Measurements from ENCODE around the gene PHETA2. TPM values are rescaled to one million over a fixed set of nuclear protein-coding genes. Genes with fewer than 3 reads are reported as not detected.
A peak's percentile ranks its signal among the peaks of the same experiment; 100 is the strongest.

PHETA2 gene
- total RNA-seq (2014; rRNA removed) = 0.04 TPM in 1 of 2 replicates, not detected in the other
- Bru-seq, nascent RNA = percentile 17 among the genes with signal in this experiment
- percentile 26 among the genes with signal in this experiment for BruChase-seq, experiment 1, labeled RNA remaining after a 6-hour chase
- BruChase-seq, experiment 2, labeled RNA remaining after a 2-hour chase = percentile 35 among the genes with signal in this experiment
- long read RNA-seq = 0 reads

- Histone ChIP-seq H3K4me3 (ENCODE audit: low read length) (no peak within 1 kb of the TSS), H3K27me3 (ENCODE audit: low read length) (no peaks in the 10 kb centered on the region), H3K9me2 (replicated peaks; ENCODE audit: low read length) (no peaks in the 10 kb centered on the region), H2AFZ (ENCODE audit: low read length) (no peak within 1 kb of the TSS), H3K36me3 (ENCODE audit: low read depth, low read length) (no peaks in the 10 kb centered on the region), H3K4me1 (ENCODE audit: insufficient read depth, low read length) (peaks cover 18% of the 10 kb centered on the region), H3F3A (ENCODE audit: low read length, unreplicated experiment) (no peaks in the 10 kb centered on the region), H3K9ac (ENCODE audit: low read length) (no peak within 1 kb of the TSS), H3K9me3 (ENCODE audit: low read length) (no peaks in the 10 kb centered on the region), H3K27ac (ENCODE audit: low read length) (no peak within 1 kb of the TSS), H3K79me2 (ENCODE audit: low read length) (peaks cover 7% of the 10 kb centered on the region; the same call in 1 of the 2 replicates), H3K4me2 (ENCODE audit: low read length) (no peak within 1 kb of the TSS), H4K20me1 (ENCODE audit: low read length) (no peaks in the 10 kb centered on the region)
- no peak for DNase-seq
- ChIA-PET CTCF (no interaction called here), POLR2A (ENCODE audit: unreplicated experiment) (no interaction called here)
- TF ChIP-seq EZH2phosphoT487 (IDR thresholded peaks at IDR 0.05; ENCODE audit: borderline replicate concordance, low read length) = no peak
- TF ChIP-seq EZH2 (IDR thresholded peaks at IDR 0.05; ENCODE audit: low read length, unreplicated experiment) = no peak
- TF ChIP-seq CTCF (conservative IDR thresholded peaks at IDR 0.05; ENCODE audit: low read depth, low read length) = no peak
- intact Hi-C loops (cut with micrococcal nuclease) = no loop called here
- no TSS peak for BruUV-seq (replicated peaks)
- no peak for ATAC-seq
These were observed at the start of gene PHETA2 for GRCh38 chr22:42074132-42074811. Gene PHETA2, plus strand, starts transcription at chr22:42074248. Its CDS starts 3,046 bp downstream, at chr22:42077294.

GRCh38 chr22:42025421-42025820 is 48.6 kb upstream of the PHETA2 start:
- Histone ChIP-seq H3K27me3 (ENCODE audit: low read length) (no peaks in the 10 kb centered on the region), H3K36me3 (ENCODE audit: low read depth, low read length) (no peaks in the 10 kb centered on the region), H3K9ac (ENCODE audit: low read length) (no peak overlapping the region), H3K9me2 (replicated peaks; ENCODE audit: low read length) (no peaks in the 10 kb centered on the region), H3F3A (ENCODE audit: low read length, unreplicated experiment) (no peaks in the 10 kb centered on the region), H2AFZ (ENCODE audit: low read length) (no peak overlapping the region), H3K4me2 (ENCODE audit: low read length) (no peak overlapping the region), H3K79me2 (ENCODE audit: low read length) (no peaks in the 10 kb centered on the region), H3K4me3 (ENCODE audit: low read length) (no peak overlapping the region), H4K20me1 (ENCODE audit: low read length) (no peaks in the 10 kb centered on the region), H3K4me1 (ENCODE audit: insufficient read depth, low read length) (peaks cover 10% of the 10 kb centered on the region), H3K9me3 (ENCODE audit: low read length) (no peaks in the 10 kb centered on the region), H3K27ac (ENCODE audit: low read length) (no peak overlapping the region)
- intact Hi-C loops (cut with micrococcal nuclease) = no loop called here
- TF ChIP-seq EZH2 (IDR thresholded peaks at IDR 0.05; ENCODE audit: low read length, unreplicated experiment) = no peak
- BruUV-seq (replicated peaks) = no TSS peak
- DNase-seq (no peak), ATAC-seq (no peak)
- CTCF ChIA-PET = no interaction called here
- POLR2A ChIA-PET (ENCODE audit: unreplicated experiment) = no interaction called here

- ChIA-PET CTCF (no interaction called here), POLR2A (ENCODE audit: unreplicated experiment) (no interaction called here)
- Histone ChIP-seq H3K27me3 (ENCODE audit: low read length) (no peaks in the 10 kb centered on the region), H3K9me2 (replicated peaks; ENCODE audit: low read length) (no peaks in the 10 kb centered on the region), H3K79me2 (ENCODE audit: low read length) (no peaks in the 10 kb centered on the region), H3K4me1 (ENCODE audit: insufficient read depth, low read length) (peaks cover 10% of the 10 kb centered on the region), H2AFZ (ENCODE audit: low read length) (no peak overlapping the region), H3F3A (ENCODE audit: low read length, unreplicated experiment) (no peaks in the 10 kb centered on the region), H3K27ac (ENCODE audit: low read length) (no peak overlapping the region), H3K9ac (ENCODE audit: low read length) (no peak overlapping the region), H3K36me3 (ENCODE audit: low read depth, low read length) (no peaks in the 10 kb centered on the region), H3K4me3 (ENCODE audit: low read length) (no peak overlapping the region), H3K9me3 (ENCODE audit: low read length) (no peaks in the 10 kb centered on the region), H4K20me1 (ENCODE audit: low read length) (no peaks in the 10 kb centered on the region), H3K4me2 (ENCODE audit: low read length) (no peak overlapping the region)
- TF ChIP-seq EZH2 (IDR thresholded peaks at IDR 0.05; ENCODE audit: low read length, unreplicated experiment) = no peak
- no peak for TF ChIP-seq EZH2phosphoT487 (IDR thresholded peaks at IDR 0.05; ENCODE audit: borderline replicate concordance, low read length)
- TF ChIP-seq CTCF (conservative IDR thresholded peaks at IDR 0.05; ENCODE audit: low read depth, low read length) = no peak
- no TSS peak for BruUV-seq (replicated peaks)
- intact Hi-C loops (cut with micrococcal nuclease) = no loop called here
- DNase-seq = no peak
- ATAC-seq = no peak
These were observed 47.3 kb upstream of the PHETA2 start for GRCh38 chr22:42026705-42027104.

All from PC-3 (cell line).